ENCODE results near the gene SFTPA1. TPM values are rescaled to one million over a fixed set of nuclear protein-coding genes. Genes with fewer than 3 reads are reported as not detected.
"Not testable (repeated sequence)": the region's sequence is repeated elsewhere in the genome, so short reads cannot be mapped to it uniquely, and the experiment has no call there.

The SFTPA1 gene
- total RNA-seq, 1 donor = not detected

DNA sequence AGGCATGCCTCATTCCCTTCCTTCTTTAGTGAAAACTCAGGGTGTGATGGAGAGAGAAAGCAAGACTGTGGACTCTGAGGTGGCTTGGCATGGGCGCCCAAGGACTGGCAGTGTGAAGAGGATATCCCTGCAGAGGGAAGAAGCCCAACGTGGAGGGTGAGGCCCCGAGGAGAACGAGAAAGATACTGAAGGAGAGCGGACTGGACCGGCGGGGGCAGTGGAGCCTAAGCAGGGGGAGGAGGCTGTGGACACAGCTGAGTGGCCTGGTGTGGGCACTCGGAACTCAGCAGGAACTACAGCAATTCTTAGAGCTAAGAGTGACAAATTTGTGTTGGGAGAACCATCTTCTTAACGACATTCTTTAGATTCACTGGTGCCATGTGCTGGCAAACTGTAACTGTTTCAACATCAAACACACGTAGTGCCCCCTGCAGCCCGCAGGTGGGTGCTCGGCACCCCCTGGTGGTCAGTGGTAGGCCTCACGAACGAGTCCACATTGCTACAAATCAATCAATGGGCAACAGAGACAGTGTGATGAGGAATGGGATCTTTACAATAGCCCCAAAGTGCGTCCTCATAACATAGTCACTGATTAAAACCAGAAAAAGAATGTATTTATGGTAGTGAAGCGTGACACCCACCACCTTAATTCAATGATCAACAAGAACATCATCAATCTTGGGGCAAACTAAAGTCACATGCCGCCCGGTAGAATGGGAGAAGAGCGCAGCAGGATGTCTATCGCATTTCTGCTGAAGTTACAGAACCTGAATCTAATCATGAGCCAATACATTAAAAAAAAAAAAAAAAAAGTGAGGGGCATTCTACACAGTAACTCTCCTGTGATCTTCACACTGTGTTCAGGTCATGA lies 2.0 kb upstream of the SFTPA1 start:
- peak in 2 of 3 donors; percentile 49 to 64 for DNase-seq (ENCODE audit: low read depth in 2 of 3, low spot score in 2 of 3)

DNA sequence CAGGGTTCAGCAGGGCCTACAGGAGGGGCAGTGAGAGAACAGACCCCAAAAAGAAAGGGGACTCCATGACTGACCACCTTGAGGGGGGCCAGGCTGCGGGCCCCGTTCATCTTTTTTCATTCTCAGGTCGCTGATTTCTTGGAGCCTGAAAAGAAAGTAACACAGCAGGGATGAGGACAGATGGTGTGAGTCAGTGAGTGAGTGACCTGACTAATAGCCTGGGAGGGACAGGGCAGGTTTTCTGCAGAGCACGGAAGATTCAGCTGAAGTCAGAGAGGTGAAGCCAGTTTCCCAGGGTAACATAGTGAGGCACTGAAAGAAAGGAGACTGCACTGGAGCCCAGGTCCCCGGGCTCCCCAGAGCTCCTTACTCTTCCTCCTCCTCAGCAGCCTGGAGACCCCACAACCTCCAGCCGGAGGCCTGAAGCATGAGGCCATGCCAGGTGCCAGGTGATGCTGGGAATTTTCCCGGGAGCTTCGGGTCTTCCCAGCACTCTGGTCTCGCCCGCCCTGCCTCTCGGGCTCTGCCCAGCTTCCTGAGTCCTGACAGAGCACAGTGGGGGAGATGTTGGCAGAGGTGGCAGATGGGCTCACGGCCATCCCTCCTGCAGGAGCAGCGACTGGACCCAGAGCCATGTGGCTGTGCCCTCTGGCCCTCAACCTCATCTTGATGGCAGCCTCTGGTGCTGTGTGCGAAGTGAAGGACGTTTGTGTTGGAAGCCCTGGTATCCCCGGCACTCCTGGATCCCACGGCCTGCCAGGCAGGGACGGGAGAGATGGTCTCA lies 646 bp downstream of the SFTPA1 start:
- DNase-seq (ENCODE audit: low read depth in 2 of 3, low spot score in 2 of 3) = not testable (repeated sequence)

DNA sequence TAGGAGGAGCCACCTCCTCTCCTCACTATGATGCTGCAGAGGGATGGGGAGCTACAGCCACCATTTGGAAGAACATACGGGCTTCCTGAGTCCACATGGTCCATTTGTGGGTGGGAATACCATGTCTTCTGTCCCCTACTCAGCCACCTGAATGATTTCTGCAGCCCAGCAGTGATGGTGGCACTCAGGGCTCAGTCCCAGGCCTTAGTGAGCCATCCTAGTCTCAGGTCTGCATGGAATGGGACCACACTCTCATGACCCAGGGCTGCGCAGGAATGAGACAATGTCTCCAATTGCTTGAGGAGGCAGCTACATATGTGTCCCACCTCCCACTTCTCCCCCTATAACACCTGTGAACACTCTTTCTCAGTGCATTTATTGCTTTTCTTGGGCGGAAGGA lies 4.8 kb downstream of the SFTPA1 start:
- DNase-seq (ENCODE audit: low read depth in 2 of 3, low spot score in 2 of 3) = no peak

DNA sequence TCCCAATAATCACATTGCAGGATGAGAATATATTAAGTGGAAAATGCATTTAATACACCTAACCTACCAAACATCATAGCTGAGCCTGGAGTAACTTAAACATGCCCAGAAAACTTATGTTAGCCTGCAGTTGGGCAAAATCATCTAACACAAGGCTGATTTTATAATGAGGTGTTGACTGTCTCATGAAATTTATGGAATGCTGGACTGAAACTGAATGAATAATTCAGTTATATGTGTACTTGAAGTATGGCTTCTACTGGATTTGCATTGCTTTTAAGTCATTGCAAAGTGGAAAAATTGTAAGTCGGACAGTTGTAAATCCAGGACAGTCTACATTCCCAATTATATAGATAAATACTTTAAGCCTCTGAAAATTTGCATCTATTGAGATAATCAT lies 5.4 kb downstream of the SFTPA1 start:
- no peak for DNase-seq (ENCODE audit: low read depth in 2 of 3, low spot score in 2 of 3)

DNA sequence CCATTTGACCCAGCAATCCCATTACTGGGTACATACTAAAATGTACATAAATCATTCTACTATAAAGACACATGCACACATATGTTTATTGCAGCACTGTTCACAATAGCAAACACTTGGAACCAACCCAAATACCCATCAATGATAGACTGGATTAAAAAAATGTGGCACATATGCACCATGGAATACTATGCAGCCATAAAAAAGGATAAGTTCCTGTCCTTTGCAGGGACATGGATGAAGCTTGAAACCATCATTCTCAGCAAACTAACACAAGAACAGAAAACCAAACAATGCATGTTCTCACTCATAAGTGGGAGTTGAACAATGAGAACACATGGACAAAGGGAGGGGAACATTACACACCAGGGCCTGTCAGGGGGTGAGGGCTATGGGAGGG lies 12.9 kb downstream of the SFTPA1 start:
- DNase-seq (ENCODE audit: low read depth in 2 of 3, low spot score in 2 of 3) = not testable (repeated sequence)

DNA sequence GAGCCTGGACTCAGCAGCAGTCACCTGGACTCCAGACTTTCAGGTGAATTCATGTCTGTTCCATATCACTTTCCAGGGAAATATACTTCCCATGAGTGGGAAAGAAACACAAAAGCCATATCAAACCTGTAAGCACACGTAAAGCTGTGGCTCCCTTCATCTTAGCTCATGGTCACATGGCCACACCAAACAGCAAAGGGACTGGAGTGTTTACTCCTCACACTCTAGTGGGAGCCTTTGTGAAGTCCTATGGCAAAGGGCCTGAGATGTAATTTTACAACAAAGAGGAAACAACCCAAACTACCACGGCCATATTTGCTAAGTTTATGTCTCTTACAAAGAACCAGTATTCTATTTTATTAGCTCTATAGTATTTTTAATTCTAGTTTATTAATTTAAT lies 16.3 kb downstream of the SFTPA1 start:
- DNase-seq (ENCODE audit: low read depth in 2 of 3, low spot score in 2 of 3) = no peak

DNA sequence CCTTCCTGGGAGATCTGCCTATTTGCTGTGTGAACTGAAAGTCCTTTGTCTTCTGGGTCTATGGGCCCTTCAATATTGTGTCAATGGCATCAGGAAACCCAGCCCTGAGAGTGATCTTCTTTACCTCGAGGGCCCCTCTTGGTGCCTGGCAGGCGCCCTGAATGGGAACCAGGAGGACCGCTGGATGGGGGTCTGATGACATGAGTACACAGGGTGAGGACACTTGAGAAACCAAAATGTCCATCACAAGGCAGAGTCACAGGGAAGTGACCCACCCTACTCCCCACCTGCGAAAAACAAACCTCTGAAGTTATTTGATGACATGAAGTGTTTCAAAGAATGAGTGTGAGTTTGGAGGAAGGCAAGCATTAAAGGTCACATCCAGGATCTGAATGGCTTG lies 17.3 kb downstream of the SFTPA1 start:
- DNase-seq (ENCODE audit: low read depth in 2 of 3, low spot score in 2 of 3) = no peak

DNA sequence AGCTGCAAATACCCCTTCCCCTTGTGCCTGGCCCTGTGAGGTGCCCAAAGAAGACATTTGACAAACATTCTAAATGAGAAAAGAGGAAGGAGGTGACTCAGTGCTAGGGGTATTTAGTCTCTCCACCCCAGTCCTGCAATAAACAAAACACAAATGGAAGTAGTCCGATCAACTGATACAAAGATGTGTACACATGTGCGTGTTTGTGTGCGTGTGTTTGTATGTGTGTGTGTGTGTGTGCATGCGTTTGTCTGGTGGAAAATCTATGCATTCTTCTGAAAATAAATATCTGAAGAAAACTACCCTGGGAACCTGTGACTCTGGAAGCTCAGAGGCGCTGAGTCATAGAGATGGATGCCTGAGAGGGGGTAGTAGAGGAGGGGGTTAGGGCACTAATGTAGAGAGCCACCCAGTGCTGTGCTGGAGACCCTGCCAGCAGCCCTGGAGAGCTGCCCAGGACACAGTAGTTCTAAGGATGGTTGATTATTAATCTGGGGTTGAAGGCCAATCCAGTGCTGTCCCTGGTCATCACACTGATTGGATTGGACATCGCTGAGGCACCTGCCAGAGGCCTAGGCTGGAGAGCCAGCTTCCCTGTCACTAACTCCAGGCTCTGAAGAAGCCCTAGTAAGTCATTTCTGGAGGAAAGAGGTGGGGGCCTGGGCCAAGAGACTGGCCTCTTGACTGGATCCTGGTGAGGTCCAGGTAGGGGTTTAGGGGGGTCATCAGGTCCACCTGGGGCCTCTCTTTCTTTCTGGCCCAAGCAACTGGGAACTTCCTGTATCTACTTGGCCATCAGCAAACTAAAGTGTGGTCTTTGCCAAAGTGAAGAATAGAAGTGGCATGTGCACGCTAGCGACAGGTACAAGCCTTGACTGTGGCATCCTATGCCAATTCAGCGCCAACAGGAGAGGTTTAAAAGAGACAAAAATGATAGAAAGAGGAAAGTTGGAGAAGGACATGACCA lies 18.5 kb downstream of the SFTPA1 start:
- DNase-seq (ENCODE audit: low read depth in 2 of 3, low spot score in 2 of 3) = no peak

DNA sequence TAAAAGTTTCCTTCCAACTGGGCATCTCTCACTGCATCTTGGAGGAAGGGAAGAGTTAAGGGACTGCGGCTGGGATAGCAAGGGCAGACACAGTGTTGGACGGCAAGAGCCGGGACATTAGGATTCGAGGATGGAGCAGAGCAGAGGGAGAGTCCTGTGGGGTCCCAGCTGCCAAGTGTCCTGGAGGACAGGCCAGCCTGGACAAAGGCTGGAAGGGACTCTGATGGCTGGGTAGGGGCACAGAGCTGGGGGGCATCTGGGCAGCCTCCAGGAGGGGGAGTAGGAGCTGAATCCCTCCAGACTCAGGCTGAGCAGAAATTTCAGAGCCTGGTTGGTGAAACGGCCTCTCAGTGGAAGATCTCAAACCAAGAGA lies 19.2 kb downstream of the SFTPA1 start:
- no peak for DNase-seq (ENCODE audit: low read depth in 2 of 3, low spot score in 2 of 3)

DNA sequence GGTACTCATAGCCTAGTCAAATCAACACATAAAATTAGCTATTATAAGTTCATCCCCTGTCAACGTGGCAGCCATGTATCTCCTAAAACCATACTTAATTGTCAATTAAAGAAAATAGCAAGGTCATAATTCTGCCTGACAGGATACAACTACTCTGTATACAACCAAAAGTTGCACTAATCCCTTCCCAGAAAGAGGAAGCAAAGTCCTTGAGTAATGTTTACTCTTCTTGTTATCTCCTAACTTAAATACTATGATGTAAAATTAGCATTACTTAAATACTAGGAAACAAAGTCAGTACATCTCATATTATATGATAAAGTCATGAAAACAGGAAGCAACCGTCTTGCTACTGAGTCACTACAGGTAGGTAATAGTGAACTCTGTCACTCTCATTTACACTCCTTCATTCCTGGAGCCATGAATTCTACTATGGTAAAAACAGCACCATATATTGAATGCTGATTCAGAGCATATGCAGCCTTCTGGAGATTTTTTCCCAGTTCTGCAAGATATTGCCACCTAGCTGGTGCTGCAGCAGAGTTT lies 26.0 kb downstream of the SFTPA1 start:
- not testable (repeated sequence) for DNase-seq (ENCODE audit: low read depth in 2 of 3, low spot score in 2 of 3)

DNA sequence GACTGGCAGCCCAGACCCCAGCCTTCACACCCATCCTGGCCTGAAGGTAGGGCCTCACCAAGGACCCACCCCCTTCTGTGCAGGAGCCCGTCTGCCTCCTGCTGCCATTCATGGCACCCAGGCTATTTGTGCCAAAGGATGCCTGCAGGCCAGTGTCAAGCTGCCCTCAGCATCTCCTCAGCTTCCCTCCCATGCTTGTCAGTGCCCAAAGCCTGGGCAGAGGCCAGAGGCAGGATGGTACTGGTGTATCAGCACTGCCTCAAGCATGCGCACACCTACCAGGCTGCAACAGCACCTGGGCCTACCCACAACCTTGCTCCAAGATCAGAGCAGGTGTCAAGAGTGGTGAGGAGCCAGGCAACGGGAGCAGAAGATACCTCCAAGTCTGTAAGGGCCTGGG lies 27.6 kb downstream of the SFTPA1 start:
- DNase-seq (ENCODE audit: low read depth in 2 of 3, low spot score in 2 of 3) = no peak

DNA sequence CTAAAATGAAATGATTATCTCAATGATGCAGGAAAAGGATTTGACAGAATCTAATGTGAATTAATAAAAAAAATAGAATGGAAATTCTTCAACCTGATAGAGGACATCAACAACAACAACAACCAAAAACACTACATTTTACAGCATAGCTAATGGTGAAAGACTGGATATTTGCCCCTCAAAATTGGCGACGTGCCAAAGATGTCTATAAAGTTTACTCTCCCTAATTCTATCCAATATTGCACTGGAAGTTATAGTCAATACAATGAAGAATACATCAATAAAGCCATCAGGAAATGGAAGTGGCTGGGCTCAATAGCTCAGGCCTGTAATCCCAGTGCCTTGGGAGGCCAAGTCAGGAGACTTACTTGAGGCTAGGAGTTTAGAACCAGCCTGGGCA lies 42.0 kb downstream of the SFTPA1 start:
- not testable (repeated sequence) for DNase-seq (ENCODE audit: low read depth in 2 of 3, low spot score in 2 of 3)

DNA sequence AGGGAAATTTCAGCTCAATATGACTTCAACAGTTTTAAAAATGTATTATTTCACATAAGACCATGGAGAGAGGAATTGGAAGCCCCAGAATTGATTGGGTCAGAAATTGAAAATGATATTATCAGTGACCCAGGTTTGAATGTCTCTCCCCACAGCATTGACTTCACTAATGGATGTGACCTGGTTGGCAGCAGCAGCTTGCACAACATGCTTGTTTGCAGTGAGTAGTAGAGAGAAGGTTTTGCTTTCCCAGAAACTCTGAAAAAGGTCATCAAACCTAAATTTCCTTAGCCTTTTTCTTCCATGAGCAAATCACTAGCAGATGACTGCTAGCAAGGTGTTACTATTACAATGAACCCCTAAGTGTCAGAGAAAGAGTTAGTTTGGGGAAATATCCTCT lies 52.5 kb downstream of the SFTPA1 start:
- not testable (repeated sequence) for DNase-seq (ENCODE audit: low read depth in 2 of 3, low spot score in 2 of 3)

DNA sequence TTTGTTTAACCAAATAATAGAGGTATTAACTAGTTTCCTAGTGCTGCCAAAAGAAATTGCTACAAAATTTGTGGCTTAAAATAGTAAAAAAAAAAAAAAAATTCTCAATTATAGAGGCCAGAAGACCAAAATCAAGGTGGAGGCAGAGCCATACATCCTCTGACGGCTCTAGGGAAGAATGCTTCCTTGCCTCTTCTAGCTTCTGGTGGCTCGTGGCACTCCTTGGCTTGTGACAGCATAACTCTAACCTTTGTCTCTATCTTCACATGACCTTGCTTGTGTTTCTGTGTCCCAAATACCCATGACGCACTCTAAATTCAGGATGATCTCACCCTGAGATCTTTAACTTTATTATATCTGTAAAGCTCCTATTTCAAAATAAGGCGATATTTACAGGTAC lies 53.9 kb downstream of the SFTPA1 start:
- DNase-seq (ENCODE audit: low read depth in 2 of 3, low spot score in 2 of 3) = not testable (repeated sequence)

Other genes starting within 250 kb of the SFTPA1 start
- gene ZCCHC24, start 165.3 kb upstream of the SFTPA1 start, total RNA-seq = 2.2 TPM
- 0.27 TPM for gene EIF5AL1, start 98.4 kb upstream of the SFTPA1 start, total RNA-seq
- gene SFTPA2, start 50.5 kb upstream of the SFTPA1 start, total RNA-seq = not detected
- 1.6 TPM for gene NUTM2B, start 92.3 kb downstream of the SFTPA1 start, total RNA-seq
- under 0.01 TPM for gene NUTM2E, start 215.8 kb downstream of the SFTPA1 start, total RNA-seq

Data from hematopoietic multipotent progenitor cell (in vitro differentiated cells).